G401 (cell line): Measurements from ENCODE around the gene KCNA2. TPM values are rescaled to one million over a fixed set of nuclear protein-coding genes. Genes with fewer than 3 reads are reported as not detected.

Experiments used
- DNase-seq: peaks from one replicate; pipeline ENCODE4 v3.0.0-alpha.2; 2015; ENCODE audit warnings: low spot score
- in situ Hi-C: cut with HindIII; loops from 2 replicates; pipeline ENCODE4 v1.10.0; 2016; ENCODE audit warnings: low sequenced_read_pairs, mixed read lengths
- total RNA-seq: library from RNA; depleted of rRNA; stranded (reverse); fragments of >200 nt; shearing (Covaris generic); gene quantifications from 2 replicates; pipeline ENCODE4 v1.2.3, GENCODE V29; 2014; rRNA removed

KCNA2 gene
- not detected in 2 replicates for total RNA-seq

DNA sequence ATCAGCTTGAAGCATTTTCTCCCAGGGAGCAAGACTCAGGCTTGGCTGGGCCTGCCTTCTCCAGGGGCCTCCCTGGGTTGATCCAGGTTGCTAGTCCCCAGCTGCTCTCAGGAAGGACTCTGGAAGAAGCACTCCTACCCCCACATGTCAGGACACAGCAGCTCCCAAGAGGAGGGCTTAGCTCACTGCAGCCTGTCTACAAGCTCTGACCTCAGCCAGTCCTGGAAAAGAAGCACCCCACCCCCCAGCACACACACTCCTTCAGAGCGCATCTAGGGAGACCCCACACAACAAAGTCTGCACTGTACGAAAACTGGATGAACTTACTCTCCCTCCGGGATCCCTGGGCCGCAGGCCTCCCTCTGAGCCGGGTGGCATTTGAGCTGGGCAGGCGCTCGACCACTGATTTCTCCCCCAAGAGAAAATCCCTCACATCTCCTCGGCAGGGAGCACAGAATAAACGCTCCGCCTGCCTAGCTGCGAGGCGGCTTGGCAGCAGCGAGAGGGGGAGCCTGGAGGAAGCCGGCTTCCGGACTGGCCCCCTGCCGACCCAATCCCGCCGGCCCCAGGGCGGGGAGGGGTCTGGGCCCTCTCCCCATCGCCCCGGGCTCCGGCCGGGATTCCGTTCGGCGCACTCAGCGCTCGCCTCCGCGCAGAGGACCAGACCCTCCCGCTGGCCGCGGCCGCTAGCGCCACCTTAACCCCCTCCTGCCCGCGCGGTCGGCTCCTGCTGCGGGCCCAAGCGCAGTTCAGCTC, at the start of gene KCNA2:
Gene KCNA2 (minus strand): TSS at position 458 of the 756 bp plus-strand sequence. CDS start 1,576 bp downstream, outside the sequence.
- peak; percentile 65 for DNase-seq
- in situ Hi-C loops: no loop called here

DNA sequence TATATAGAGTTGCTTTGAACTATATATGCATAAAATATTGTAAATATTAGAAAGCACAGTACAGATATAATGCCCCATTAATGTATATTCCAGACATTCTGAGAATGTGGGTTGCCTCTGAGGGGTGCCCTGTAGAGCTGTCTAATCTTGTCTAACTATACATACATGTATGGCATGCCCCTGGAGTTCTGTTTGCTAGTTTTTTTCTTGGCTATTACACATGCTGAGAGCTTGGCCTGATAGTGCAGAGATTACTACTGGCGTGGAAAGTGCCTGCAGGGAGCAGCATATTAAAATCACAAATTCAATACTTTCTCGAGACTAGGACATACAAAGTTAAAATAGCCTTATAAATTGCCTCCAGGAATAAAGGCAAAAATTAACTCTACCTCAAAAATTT, 44.5 kb upstream of the KCNA2 start:
- in situ Hi-C loops: no loop called here
- DNase-seq: no peak

GRCh38 chr1:110648417-110648816, 42.3 kb upstream of the KCNA2 start:
- in situ Hi-C loops: no loop called here
- no peak for DNase-seq

- DNase-seq: no peak
- in situ Hi-C loops: no loop called here
These were observed 41.2 kb upstream of the KCNA2 start for GRCh38 chr1:110647254-110647891.

- in situ Hi-C loops: no loop called here
- no peak for DNase-seq
These were observed 39.9 kb upstream of the KCNA2 start for GRCh38 chr1:110645821-110646735.

DNA sequence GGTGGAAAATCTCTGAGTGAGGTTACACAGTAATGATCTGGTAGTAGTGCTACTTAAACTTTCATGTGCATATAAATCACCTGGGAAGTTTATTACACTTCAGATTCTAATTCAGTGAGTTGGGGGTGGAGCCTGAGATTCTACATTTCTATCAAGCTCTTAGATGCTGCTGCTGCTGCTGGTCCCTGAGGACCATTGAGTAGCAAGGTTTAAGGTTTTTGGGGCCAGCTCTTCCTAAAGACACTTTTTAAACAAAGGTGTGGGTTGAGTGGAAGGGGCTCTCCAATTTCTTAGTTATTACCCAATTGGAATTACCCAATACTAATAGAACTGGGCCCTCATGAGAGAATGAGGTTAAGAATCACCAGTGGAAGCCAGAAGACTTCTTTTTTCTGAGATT, 39.1 kb upstream of the KCNA2 start:
- no peak for DNase-seq
- in situ Hi-C loops: no loop called here

GRCh38 chr1:110643879-110644472, 37.8 kb upstream of the KCNA2 start:
- in situ Hi-C loops: no loop called here

DNA sequence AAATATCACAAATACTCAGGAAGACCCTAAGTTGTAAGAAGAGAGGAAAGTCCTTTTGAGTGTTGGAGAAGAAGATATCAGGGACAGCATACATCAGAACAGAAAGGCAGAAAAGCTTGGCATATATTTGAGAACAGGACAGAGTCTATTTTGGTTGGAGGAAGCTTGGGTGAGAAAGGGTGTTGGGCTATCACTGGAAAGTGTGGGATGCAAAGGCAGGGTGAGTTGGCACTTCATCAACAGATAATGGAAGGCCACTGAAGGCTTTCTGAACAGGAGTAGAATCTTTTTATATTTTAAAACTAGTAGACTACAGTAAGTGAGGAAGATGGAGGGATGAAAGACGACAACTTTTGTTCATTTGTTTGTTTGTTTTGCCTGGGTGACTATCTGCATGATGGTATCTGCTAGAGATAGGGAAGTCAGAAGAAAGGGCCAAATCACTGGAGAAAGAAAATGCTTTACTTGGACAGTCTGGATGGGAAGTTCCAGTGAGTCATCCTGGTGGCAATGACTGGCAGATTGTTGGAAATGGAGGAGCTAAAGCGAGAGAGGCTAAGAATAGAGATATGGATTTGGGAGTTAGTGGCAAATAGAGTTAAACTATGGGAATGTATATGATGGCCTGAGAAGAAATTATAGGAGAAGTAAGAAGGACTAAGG, 33.7 kb upstream of the KCNA2 start:
- no peak for DNase-seq
- in situ Hi-C loops: no loop called here

More at GRCh38 chr1:110643879-110644472, 37.8 kb upstream of the KCNA2 start:
- no peak for DNase-seq

DNA sequence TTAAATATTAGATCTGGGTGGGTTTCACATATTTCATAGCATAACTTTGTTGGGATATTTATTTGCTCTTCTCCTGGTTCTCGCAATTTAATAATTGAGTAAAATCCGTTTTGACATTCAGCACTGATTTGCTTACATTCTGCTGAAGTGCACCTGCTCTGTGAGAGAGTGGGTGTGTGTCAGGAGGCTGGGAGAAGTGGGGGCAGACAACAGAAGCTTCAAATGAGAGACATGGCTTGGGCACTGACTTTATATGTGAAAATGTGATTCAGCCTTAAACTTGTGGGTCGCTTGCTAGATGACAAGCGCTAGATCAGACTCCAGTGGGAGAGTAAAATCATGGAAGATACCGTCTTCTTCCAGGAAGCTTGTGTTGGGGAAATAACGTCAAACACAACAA, 32.4 kb upstream of the KCNA2 start:
- in situ Hi-C loops: no loop called here
- DNase-seq: no peak

DNA sequence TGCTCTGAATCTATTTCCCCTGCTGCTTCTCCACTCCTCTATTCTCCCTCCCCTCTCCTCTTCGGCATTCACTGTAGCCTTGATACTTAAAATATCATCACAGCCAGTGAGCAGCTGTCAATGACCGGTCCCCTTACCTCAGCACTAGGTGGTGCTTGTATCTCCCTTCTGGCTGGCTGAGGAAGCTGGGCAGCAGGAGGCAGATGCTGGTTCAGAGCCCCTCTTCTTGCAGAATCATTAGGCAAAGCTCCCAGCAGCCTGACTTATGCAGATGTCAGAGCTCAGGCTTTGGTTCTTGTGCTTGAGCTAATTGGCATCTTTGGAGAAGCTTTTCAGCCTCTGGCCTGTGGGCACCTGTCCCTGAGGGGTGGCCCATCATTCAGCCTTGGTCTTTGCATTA, 31.9 kb upstream of the KCNA2 start:
- DNase-seq: no peak
- in situ Hi-C loops: no loop called here

GRCh38 chr1:110637475-110637874, 31.3 kb upstream of the KCNA2 start:
- DNase-seq: no peak
- in situ Hi-C loops: no loop called here

- DNase-seq: no peak
- in situ Hi-C loops: no loop called here
These were observed 30.2 kb upstream of the KCNA2 start for GRCh38 chr1:110636149-110636935.

DNA sequence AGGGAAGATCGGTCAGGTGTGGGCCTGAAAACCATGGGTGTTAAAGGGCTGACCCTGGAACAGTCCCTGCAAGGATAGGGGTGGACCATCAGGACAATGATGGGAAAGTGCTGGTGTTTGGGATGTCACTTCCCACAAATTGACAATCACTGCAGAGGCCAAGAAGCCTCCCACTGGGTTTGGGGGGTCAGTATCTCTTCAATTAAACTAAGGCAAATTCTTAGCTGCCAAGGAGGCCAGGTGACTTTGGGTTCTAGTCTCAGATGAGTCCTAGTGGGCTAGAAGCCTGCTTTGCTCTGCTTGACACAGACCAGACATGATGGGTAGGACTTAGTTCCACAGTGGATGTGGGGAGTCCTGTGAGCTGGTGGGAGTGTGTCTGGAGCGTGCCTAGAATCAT, 29.3 kb upstream of the KCNA2 start:
- no peak for DNase-seq
- in situ Hi-C loops: no loop called here

DNA sequence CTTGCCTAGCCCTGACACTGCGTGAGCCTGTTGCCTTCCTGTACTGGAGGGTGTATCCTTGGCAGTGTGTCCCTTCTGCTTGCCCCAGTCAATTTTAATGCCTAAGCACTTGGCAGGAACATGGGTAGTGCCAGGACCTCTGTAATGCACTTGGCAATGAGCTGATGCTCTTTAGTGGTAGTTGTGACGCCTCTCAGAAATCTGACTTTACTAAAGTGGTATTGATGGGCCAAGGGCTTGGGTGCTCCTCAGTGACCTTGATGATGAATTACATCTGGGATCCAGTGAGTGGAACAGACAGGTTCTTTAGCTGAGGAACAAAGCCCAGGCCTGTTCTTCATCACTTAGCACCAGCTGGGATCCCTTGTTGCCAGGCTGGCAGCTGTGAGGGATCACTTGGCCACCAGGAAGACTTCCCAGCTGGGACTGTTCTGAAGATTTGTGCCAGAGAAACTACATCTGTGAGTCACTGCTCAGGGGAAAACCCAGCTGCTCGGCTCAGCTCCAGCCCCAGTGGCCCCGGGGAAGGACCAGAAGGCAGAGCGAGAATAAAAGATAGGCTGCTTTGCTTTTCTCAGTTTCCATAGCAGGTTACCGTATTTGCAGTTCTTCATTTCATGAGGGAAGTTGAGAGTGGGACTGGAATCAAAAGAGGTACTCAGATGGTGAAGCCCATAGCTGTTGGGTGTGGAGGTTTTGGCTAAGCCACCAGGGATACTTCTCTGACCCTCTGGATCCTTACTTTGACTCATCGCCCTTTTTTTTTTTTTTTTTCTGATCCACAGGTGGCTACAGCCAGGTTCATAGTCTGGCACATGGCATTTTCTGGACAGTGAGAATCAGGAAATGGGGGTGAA, 28.5 kb upstream of the KCNA2 start:
- in situ Hi-C loops: no loop called here
- DNase-seq: no peak

- in situ Hi-C loops: no loop called here
These were observed 27.9 kb upstream of the KCNA2 start for GRCh38 chr1:110634086-110634454.

GRCh38 chr1:110633646-110634030, 27.5 kb upstream of the KCNA2 start:
- no peak for DNase-seq

More at GRCh38 chr1:110634086-110634454, 27.9 kb upstream of the KCNA2 start:
- DNase-seq: no peak

GRCh38 chr1:110631836-110632620, 25.9 kb upstream of the KCNA2 start:
- in situ Hi-C loops: no loop called here
- DNase-seq: no peak

More at GRCh38 chr1:110633646-110634030, 27.5 kb upstream of the KCNA2 start:
- in situ Hi-C loops: no loop called here
